Activated T-cell treated with anti-CD3 and anti-CD28 coated beads, Interleukin-2, amount 50 U/mL, for 4 hours (primary cell): ENCODE measurements around the gene ARID5B. TPM values are rescaled to one million over a fixed set of nuclear protein-coding genes. Genes with fewer than 3 reads are reported as not detected.
A peak's percentile ranks its signal among the peaks of the same experiment; 100 is the strongest.

Experiments
- ATAC-seq, 2 donors: fragments of 200-7000 bp; cut with Tn5 transposase; one replicate each; pipeline ENCODE4 v1.10.0; 2021
- DNase-seq: peaks from one replicate; pipeline ENCODE4 v3.0.0-alpha.2; 2020
- H3K27me3 Mint-ChIP-seq: one replicate; pipeline ENCODE4 v1.8.0; 2021; ENCODE audit warnings: low read depth, mixed read lengths
- H3K36me3 Mint-ChIP-seq: one replicate; pipeline ENCODE4 v1.8.0; 2022; ENCODE audit warnings: mixed read lengths; ENCODE audit not compliant: insufficient read depth
- H3K4me1 Mint-ChIP-seq: one replicate; pipeline ENCODE4 v1.8.0; 2021; ENCODE audit warnings: low read depth, mixed read lengths
- H3K4me3 Mint-ChIP-seq: one replicate; pipeline ENCODE4 v1.8.0; 2021; ENCODE audit warnings: mild to moderate bottlenecking, moderate library complexity, mixed read lengths
- H3K9me3 Mint-ChIP-seq: one replicate; pipeline ENCODE4 v1.8.0; 2021; ENCODE audit warnings: mixed read lengths
- total RNA-seq, 3 donors: library from RNA; stranded (reverse); gene quantifications; one replicate each; pipeline ENCODE4 v1.2.1, GENCODE V29; 2021

The ARID5B gene
- total RNA-seq, 3 donors from 2014 or later = 50.8 to 83.7 (median 69.8) TPM

- DNase-seq (no peak), ATAC-seq (peak; percentile 46 to 60)
- Mint-ChIP-seq H3K36me3 (peaks cover 95% of the 10 kb centered on the region), H3K27me3 (no peaks in the 10 kb centered on the region), H3K4me3 (peak overlapping the region; percentile 94), H3K9me3 (no peaks in the 10 kb centered on the region), H3K4me1 (peaks cover 91% of the 10 kb centered on the region)
Measured at GRCh38 chr10:62054830-62055229, 153.3 kb downstream of the ARID5B start.

GRCh38 chr10:62056219-62056618 lies 154.7 kb downstream of the ARID5B start:
- no peaks in the 10 kb centered on the region for H3K9me3 Mint-ChIP-seq
- ATAC-seq (no peak), DNase-seq (no peak)
- peak overlapping the region; percentile 94 for H3K4me3 Mint-ChIP-seq
- peaks cover 93% of the 10 kb centered on the region for H3K36me3 Mint-ChIP-seq
- H3K4me1 Mint-ChIP-seq = peaks cover 92% of the 10 kb centered on the region
- no peaks in the 10 kb centered on the region for H3K27me3 Mint-ChIP-seq

- Mint-ChIP-seq H3K27me3 (no peaks in the 10 kb centered on the region), H3K4me3 (peak overlapping the region; percentile 94), H3K36me3 (peaks cover 95% of the 10 kb centered on the region), H3K4me1 (peaks cover 92% of the 10 kb centered on the region), H3K9me3 (no peaks in the 10 kb centered on the region)
- DNase-seq (no peak), ATAC-seq (no peak)
Measured at GRCh38 chr10:62056698-62057097, 155.2 kb downstream of the ARID5B start.

- Mint-ChIP-seq H3K9me3 (no peaks in the 10 kb centered on the region), H3K27me3 (no peaks in the 10 kb centered on the region), H3K4me1 (peaks cover 93% of the 10 kb centered on the region), H3K4me3 (peak overlapping the region; percentile 58), H3K36me3 (peaks cover 94% of the 10 kb centered on the region)
- DNase-seq (no peak), ATAC-seq (no peak)
Measured at GRCh38 chr10:62057359-62057758, 155.9 kb downstream of the ARID5B start.

- Mint-ChIP-seq H3K36me3 (peaks cover 93% of the 10 kb centered on the region), H3K9me3 (no peaks in the 10 kb centered on the region), H3K27me3 (no peaks in the 10 kb centered on the region), H3K4me1 (peaks cover 92% of the 10 kb centered on the region), H3K4me3 (peak overlapping the region; percentile 58)
- DNase-seq (no peak), ATAC-seq (no peak)
Measured at GRCh38 chr10:62057850-62058249, 156.4 kb downstream of the ARID5B start.

GRCh38 chr10:62058476-62058875 lies 157.0 kb downstream of the ARID5B start:
- Mint-ChIP-seq H3K27me3 (no peaks in the 10 kb centered on the region), H3K4me1 (peaks cover 92% of the 10 kb centered on the region), H3K4me3 (peak overlapping the region; percentile 55), H3K9me3 (no peaks in the 10 kb centered on the region), H3K36me3 (peaks cover 92% of the 10 kb centered on the region)
- DNase-seq (no peak), ATAC-seq (no peak)

GRCh38 chr10:62058896-62059216 lies 157.4 kb downstream of the ARID5B start:
- H3K36me3 Mint-ChIP-seq = peaks cover 92% of the 10 kb centered on the region
- peak overlapping the region; percentile 55 for H3K4me3 Mint-ChIP-seq
- no peaks in the 10 kb centered on the region for H3K27me3 Mint-ChIP-seq
- DNase-seq (no peak), ATAC-seq (no peak)
- H3K4me1 Mint-ChIP-seq = peaks cover 92% of the 10 kb centered on the region
- no peaks in the 10 kb centered on the region for H3K9me3 Mint-ChIP-seq

- Mint-ChIP-seq H3K4me3 (peak overlapping the region; percentile 55), H3K27me3 (no peaks in the 10 kb centered on the region), H3K36me3 (peaks cover 92% of the 10 kb centered on the region), H3K9me3 (no peaks in the 10 kb centered on the region), H3K4me1 (peaks cover 92% of the 10 kb centered on the region)
- no peak for DNase-seq
- ATAC-seq = no peak
Measured at GRCh38 chr10:62059217-62059920, 157.9 kb downstream of the ARID5B start.

- Mint-ChIP-seq H3K4me3 (no peak overlapping the region), H3K4me1 (peaks cover 81% of the 10 kb centered on the region), H3K36me3 (peaks cover 83% of the 10 kb centered on the region), H3K9me3 (no peaks in the 10 kb centered on the region), H3K27me3 (no peaks in the 10 kb centered on the region)
- peak; percentile 16 to 47 for ATAC-seq
- no peak for DNase-seq
Measured at GRCh38 chr10:62062028-62062427, 160.5 kb downstream of the ARID5B start.

- Mint-ChIP-seq H3K36me3 (peaks cover 83% of the 10 kb centered on the region), H3K4me3 (peak overlapping the region; percentile 33), H3K4me1 (peaks cover 77% of the 10 kb centered on the region), H3K9me3 (no peaks in the 10 kb centered on the region), H3K27me3 (no peaks in the 10 kb centered on the region)
- no peak for DNase-seq
- ATAC-seq = peak; percentile 82 to 84
Measured at GRCh38 chr10:62062752-62063512, 161.4 kb downstream of the ARID5B start.

- no peak overlapping the region for H3K4me3 Mint-ChIP-seq
- peaks cover 73% of the 10 kb centered on the region for H3K4me1 Mint-ChIP-seq
- no peaks in the 10 kb centered on the region for H3K9me3 Mint-ChIP-seq
- H3K27me3 Mint-ChIP-seq = no peaks in the 10 kb centered on the region
- H3K36me3 Mint-ChIP-seq = peaks cover 80% of the 10 kb centered on the region
- no peak for ATAC-seq
- no peak for DNase-seq
Measured at GRCh38 chr10:62063795-62064472, 162.4 kb downstream of the ARID5B start.

GRCh38 chr10:62067560-62067959 lies 166.1 kb downstream of the ARID5B start:
- ATAC-seq (no peak), DNase-seq (no peak)
- Mint-ChIP-seq H3K27me3 (no peaks in the 10 kb centered on the region), H3K9me3 (no peaks in the 10 kb centered on the region), H3K4me1 (peaks cover 65% of the 10 kb centered on the region), H3K36me3 (peaks cover 79% of the 10 kb centered on the region), H3K4me3 (no peak overlapping the region)

GRCh38 chr10:62068464-62068863 lies 167.0 kb downstream of the ARID5B start:
- no peaks in the 10 kb centered on the region for H3K9me3 Mint-ChIP-seq
- peaks cover 65% of the 10 kb centered on the region for H3K4me1 Mint-ChIP-seq
- no peak for DNase-seq
- no peaks in the 10 kb centered on the region for H3K27me3 Mint-ChIP-seq
- H3K36me3 Mint-ChIP-seq = peaks cover 80% of the 10 kb centered on the region
- no peak overlapping the region for H3K4me3 Mint-ChIP-seq
- no peak for ATAC-seq

- Mint-ChIP-seq H3K4me1 (peaks cover 63% of the 10 kb centered on the region), H3K36me3 (peaks cover 78% of the 10 kb centered on the region), H3K27me3 (no peaks in the 10 kb centered on the region), H3K4me3 (no peak overlapping the region), H3K9me3 (no peaks in the 10 kb centered on the region)
- ATAC-seq = no peak
- DNase-seq = no peak
Measured at GRCh38 chr10:62069452-62070178, 168.1 kb downstream of the ARID5B start.
